T47D (cell line): ENCODE measurements around the gene XXYLT1.
A peak's percentile ranks its signal among the peaks of the same experiment; 100 is the strongest.

Source experiments
- DNase-seq, 2 experiments: peaks; one replicate each; pipeline versions ENCODE4 v3.0.0 to v3.0.0-alpha.2; 2011 to 2012; ENCODE audit warnings: low read depth in 1 of 2, low spot score in 1 of 2
- JUND ChIP-seq: IDR thresholded peaks from 2 replicates; pipeline ENCODE4 v1.6.1; 2012; ENCODE audit warnings: low read depth
- in situ Hi-C: cut with HindIII; loops from 2 replicates; pipeline ENCODE4 v1.10.0; 2016; ENCODE audit warnings: low sequenced_read_pairs, low pct_unique_long_range_greater_than_20kb

Gene XXYLT1

GRCh38 chr3:195186041-195186709 lies 84.8 kb downstream of the XXYLT1 start:
- no peak for DNase-seq
- in situ Hi-C loops: no loop called here
- TF ChIP-seq JUND: no peak

- DNase-seq: peak in 1 of 2 experiments; percentile 50
- in situ Hi-C loops: no loop called here
- TF ChIP-seq JUND: no peak
Measured at GRCh38 chr3:195185583-195185982, 85.4 kb downstream of the XXYLT1 start.

GRCh38 chr3:195184716-195185421 lies 86.1 kb downstream of the XXYLT1 start:
- in situ Hi-C loops: no loop called here

GRCh38 chr3:195183071-195183776 lies 87.7 kb downstream of the XXYLT1 start:
- DNase-seq: no peak
- in situ Hi-C loops: no loop called here
- TF ChIP-seq JUND: no peak

More at GRCh38 chr3:195184716-195185421, 86.1 kb downstream of the XXYLT1 start:
- no peak for TF ChIP-seq JUND
- no peak for DNase-seq

- no peak for TF ChIP-seq JUND
- in situ Hi-C loops: no loop called here
- DNase-seq: peak; percentile 65 to 74
Measured at GRCh38 chr3:195182470-195182795, 88.5 kb downstream of the XXYLT1 start.

GRCh38 chr3:195181741-195182469 lies 89.1 kb downstream of the XXYLT1 start:
- no peak for DNase-seq
- no peak for TF ChIP-seq JUND
- in situ Hi-C loops: no loop called here

GRCh38 chr3:195181113-195181498 lies 89.9 kb downstream of the XXYLT1 start:
- no peak for TF ChIP-seq JUND
- in situ Hi-C loops: no loop called here
- DNase-seq: no peak

GRCh38 chr3:195180490-195181112 lies 90.4 kb downstream of the XXYLT1 start:
- in situ Hi-C loops: no loop called here
- TF ChIP-seq JUND: no peak

GRCh38 chr3:195179776-195180489 lies 91.0 kb downstream of the XXYLT1 start:
- in situ Hi-C loops: no loop called here
- DNase-seq: no peak
- no peak for TF ChIP-seq JUND

More at GRCh38 chr3:195180490-195181112, 90.4 kb downstream of the XXYLT1 start:
- DNase-seq: no peak

GRCh38 chr3:195178124-195178910 lies 92.6 kb downstream of the XXYLT1 start:
- no peak for DNase-seq

More at GRCh38 chr3:195178124-195178910, 92.6 kb downstream of the XXYLT1 start:
- in situ Hi-C loops: no loop called here
- no peak for TF ChIP-seq JUND
